OCI-LY7 (cell line): ENCODE results near the gene PCNT.

ENCODE experiments used
- CTCF ChIP-seq: fragments of 200-600 bp; sonication (generic); conservative IDR thresholded peaks from 2 replicates; pipeline ENCODE4 v1.5.1; 2014; ENCODE audit warnings: mild to moderate bottlenecking, antibody characterized with exemption, low read length, moderate library complexity, mixed read lengths
- EZH2phosphoT487 ChIP-seq: fragments of 200-600 bp; sonication (generic); IDR thresholded peaks from 2 replicates; pipeline ENCODE4 v1.6.1; 2018; ENCODE audit warnings: low read depth, borderline replicate concordance, mild to moderate bottlenecking, mixed run types, antibody characterized with exemption, low read length, moderate library complexity, mixed read lengths

GRCh38 chr21:46491553-46491952 lies 167.6 kb downstream of the PCNT start:
- no peak for TF ChIP-seq CTCF
- TF ChIP-seq EZH2phosphoT487: no peak
